Pancreas (tissue), 10 donors: Measurements from ENCODE around the gene RBM38. TPM values are rescaled to one million over a fixed set of nuclear protein-coding genes. Genes with fewer than 3 reads are reported as not detected.

Experiments
- ATAC-seq, 4 donors: fragments of 200-7000 bp; cut with Tn5 transposase; one replicate each; pipeline versions ENCODE4 v1.8.0 to v1.9.1; 2020; ENCODE audit warnings: mild to moderate bottlenecking in 4 of 4, moderate library complexity in 4 of 4
- DNase-seq, 6 donors: peaks; one replicate each; pipeline ENCODE4 v3.0.0-alpha.2; 2020
- FAIRE-seq: peaks from 2 replicates; lab custom pipeline; 2012; peaks lifted over from hg19 to GRCh38; lab: Jason Lieb, UNC
- H3K27ac ChIP-seq, 4 donors: fragments of 200-600 bp; sonication (generic); 1 replicate in 3 of 4; 2 replicates in 1 of 4; pipeline versions ENCODE4 v1.5.0 to v1.8.0; 2020
- H3K27me3 ChIP-seq, 4 donors: fragments of 200-600 bp; one replicate each; pipeline ENCODE4 v1.8.0; 2021
- H3K36me3 ChIP-seq, 3 donors: fragments of 200-600 bp; sonication (generic) in 1 of 3; one replicate each; pipeline versions ENCODE4 v1.5.0 to v1.8.0; 2020 to 2021
- H3K4me1 ChIP-seq, 3 donors: fragments of 200-600 bp; one replicate each; pipeline ENCODE4 v1.8.0; 2021
- H3K4me3 ChIP-seq, 4 donors: fragments of 200-600 bp; sonication (generic) in 2 of 4; one replicate each; pipeline versions ENCODE4 v1.5.0 to v1.8.0; 2020 to 2021
- H3K9me3 ChIP-seq, 4 donors: fragments of 200-600 bp; one replicate each; pipeline ENCODE4 v1.8.0; 2021
- whole genome bisulfite sequencing, 2 donors: extraction: QIAGEN DNeasy Blood & Tissue Kit; methylation state at CpG; one replicate each; pipeline ENCODE4 v1.1.7; 2013; 5-methylcytosine and 5-hydroxymethylcytosine counted together
- intact Hi-C, 3 donors: fragments of 100-400 bp; cut with DNase I; formaldehyde crosslinking; loops; one replicate each; pipeline versions ENCODE4 v1.11.1 to v1.14.2; 2022
- polyA plus RNA-seq, 2 donors: library from polyadenylated mRNA; stranded (reverse); fragments of 200-250 nt; gene quantifications; one replicate each; pipeline ENCODE4 v1.2.3, GENCODE V29; 2013
- total RNA-seq, 6 donors: library from RNA; stranded (reverse); fragmentation: NEBNext Ultra II Directional in 4 of 6; extraction: Animal tissue kit (Norgen Biotek cat#: 25700) in 4 of 6; gene quantifications; one replicate each; pipeline versions ENCODE4 v1.2.1 to v1.2.4, GENCODE V29; 2021 to 2023
- TF ChIP-seq, protein P1 (sequence below), 4 donors: fragments of 200-600 bp; sonication (generic) in 3 of 4; IDR thresholded peaks; one replicate each; pipeline versions ENCODE4 v1.5.0 to v1.8.0; 2021; ENCODE audit warnings: antibody characterized with exemption in 4 of 4
- donor health status: healthy with polysubstance abuse.
- donor health status: DM: no; HTN: no; CAD: no; lungs with moderate emphysema.
- donor health status: DM: no; HTN: no; CAD: no.
- donor health status: control.
- donor health status: control.
- donor health status: Bipolar disorder and iron deficiency.
- donor health status: DM: yes; HTN: yes; CAD: no.
- donor health status: DM: no; HTN: no; CAD: no.
- donor health status: DM: no; HTN: no; CAD: no.
- donor health status: DM: yes; HTN: yes; CAD: no.

RBM38 gene
- total and polyA plus RNA-seq, 8 donors = 3.9 to 13.1 (median 6.2) TPM

DNA sequence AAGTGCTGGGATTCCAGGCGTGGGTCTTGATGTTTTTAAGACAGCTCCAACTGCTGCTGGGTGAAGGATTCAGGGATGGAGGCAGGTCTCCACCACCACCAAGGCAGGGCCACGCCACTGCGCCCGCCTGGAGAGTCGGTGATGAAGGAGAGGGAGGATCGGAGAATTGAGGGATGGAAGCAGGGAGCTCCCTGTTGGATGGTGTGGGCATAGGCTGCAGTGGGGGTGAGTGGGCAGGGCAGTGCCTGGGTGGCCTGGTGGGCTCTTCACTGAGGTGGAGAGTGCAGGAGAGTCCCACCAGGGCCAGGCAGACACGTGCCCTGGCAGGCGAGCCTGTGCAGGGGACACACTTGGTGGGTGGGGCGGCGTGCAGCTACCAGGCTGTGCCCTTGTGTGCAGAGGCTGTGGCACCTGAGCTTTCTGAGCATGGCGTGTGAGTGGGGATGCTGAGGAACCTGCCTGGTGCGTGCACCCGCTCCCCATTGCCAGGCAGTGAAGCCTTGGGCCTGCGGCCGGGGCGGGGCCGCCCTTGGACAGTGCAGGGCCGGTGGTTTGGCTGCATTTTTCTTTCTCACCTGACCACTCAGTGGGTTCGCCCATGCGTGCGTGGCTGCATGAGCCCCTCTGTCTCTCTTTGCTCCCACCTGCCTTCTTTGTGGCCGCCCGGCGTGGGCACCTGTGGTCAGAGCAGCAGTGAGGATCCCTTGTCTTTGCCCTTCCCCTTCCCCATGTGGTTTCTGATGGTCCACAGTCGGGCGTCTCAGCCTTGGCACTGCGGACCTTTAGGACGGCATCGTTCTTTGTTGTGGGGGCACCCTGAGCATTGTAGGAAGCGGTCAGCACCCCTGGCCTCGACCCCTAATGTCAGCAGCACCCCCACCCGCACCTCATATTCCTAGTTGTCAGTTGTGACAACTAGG lies 11.3 kb downstream of the RBM38 start:
- intact Hi-C loops = no loop called here
- Histone ChIP-seq H3K27me3 (no peaks in the 10 kb centered on the region), H3K9me3 (no peaks in the 10 kb centered on the region), H3K36me3 (peaks cover 0 to 6% (median 0%) of the 10 kb centered on the region in 3 donors), H3K4me3 (no peak overlapping the region), H3K27ac (no peak overlapping the region), H3K4me1 (no peaks in the 10 kb centered on the region)
- no peak for ATAC-seq
- DNase-seq = peak in 2 of 6 donors; percentile 17 to 43
- no peak for FAIRE-seq
- 95 to 97% methylated on average over 31 to 32 of the region's 32 CpGs for WGBS, 2 donors
- TF ChIP-seq, protein P1, sequence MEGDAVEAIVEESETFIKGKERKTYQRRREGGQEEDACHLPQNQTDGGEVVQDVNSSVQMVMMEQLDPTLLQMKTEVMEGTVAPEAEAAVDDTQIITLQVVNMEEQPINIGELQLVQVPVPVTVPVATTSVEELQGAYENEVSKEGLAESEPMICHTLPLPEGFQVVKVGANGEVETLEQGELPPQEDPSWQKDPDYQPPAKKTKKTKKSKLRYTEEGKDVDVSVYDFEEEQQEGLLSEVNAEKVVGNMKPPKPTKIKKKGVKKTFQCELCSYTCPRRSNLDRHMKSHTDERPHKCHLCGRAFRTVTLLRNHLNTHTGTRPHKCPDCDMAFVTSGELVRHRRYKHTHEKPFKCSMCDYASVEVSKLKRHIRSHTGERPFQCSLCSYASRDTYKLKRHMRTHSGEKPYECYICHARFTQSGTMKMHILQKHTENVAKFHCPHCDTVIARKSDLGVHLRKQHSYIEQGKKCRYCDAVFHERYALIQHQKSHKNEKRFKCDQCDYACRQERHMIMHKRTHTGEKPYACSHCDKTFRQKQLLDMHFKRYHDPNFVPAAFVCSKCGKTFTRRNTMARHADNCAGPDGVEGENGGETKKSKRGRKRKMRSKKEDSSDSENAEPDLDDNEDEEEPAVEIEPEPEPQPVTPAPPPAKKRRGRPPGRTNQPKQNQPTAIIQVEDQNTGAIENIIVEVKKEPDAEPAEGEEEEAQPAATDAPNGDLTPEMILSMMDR (IDR thresholded peaks at IDR 0.05) = no peak

DNA sequence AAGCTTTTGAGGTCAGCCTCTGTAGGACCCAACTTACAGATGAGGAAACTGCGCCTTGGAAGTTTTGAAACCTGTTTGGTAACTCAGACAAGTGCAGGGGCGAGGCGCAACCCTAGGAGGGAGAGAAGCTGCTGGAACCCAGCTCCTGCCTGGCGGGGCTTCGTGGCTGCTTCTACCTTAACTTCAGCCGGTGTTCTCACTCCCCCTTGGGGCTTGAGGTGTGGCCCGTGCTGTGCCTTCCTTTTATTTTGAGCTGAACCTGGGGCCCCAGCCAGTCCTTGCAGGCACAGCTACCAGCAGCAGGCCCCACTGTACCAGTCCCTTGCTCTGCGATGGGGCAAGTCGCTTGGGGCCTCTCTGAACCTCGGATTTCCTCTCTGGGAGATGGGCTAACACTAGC lies 12.0 kb downstream of the RBM38 start:
- Histone ChIP-seq H3K27ac (no peak overlapping the region), H3K9me3 (no peaks in the 10 kb centered on the region), H3K27me3 (no peaks in the 10 kb centered on the region), H3K4me1 (no peaks in the 10 kb centered on the region), H3K36me3 (peaks cover 0 to 12% (median under 1%) of the 10 kb centered on the region in 3 donors), H3K4me3 (no peak overlapping the region)
- DNase-seq (peak in 1 of 6 donors; percentile 4), FAIRE-seq (no peak), ATAC-seq (no peak)
- WGBS, 2 donors = 92 to 93% methylated on average over 10 of the region's 10 CpGs
- TF ChIP-seq, protein P1 (IDR thresholded peaks at IDR 0.05) = no peak
- intact Hi-C loops = no loop called here

DNA sequence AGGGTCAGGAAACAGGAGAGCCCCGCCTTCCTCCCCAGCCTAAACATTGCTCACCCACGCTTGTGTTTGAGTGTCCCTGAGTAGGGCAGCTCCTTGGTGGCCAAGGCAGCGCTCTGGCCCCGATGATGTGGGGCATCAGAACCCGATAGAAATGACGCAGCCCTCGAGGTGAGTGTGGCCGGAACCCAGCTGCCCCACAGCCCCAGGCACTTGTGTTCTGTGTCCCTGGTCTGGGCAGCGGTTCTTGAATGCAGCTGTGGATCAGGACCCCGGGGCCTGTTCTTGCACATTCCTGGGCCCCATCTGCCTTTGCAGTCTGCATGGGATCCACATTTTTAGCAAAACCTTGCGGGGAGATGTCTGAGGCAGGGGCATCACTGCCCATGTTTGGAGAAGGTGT lies 12.8 kb downstream of the RBM38 start:
- FAIRE-seq = no peak
- H3K27me3 ChIP-seq = no peaks in the 10 kb centered on the region
- WGBS, 2 donors = 94 to 96% methylated on average over 11 of the region's 11 CpGs
- H3K27ac ChIP-seq = no peak overlapping the region
- H3K4me1 ChIP-seq = no peaks in the 10 kb centered on the region
- TF ChIP-seq, protein P1 (IDR thresholded peaks at IDR 0.05) = no peak
- H3K9me3 ChIP-seq = no peaks in the 10 kb centered on the region
- ATAC-seq = no peak
- H3K36me3 ChIP-seq = peaks cover 0 to 18% (median 6%) of the 10 kb centered on the region in 3 donors
- peak in 2 of 6 donors; percentile 6 to 37 for DNase-seq
- intact Hi-C loops = no loop called here
- no peak overlapping the region for H3K4me3 ChIP-seq

DNA sequence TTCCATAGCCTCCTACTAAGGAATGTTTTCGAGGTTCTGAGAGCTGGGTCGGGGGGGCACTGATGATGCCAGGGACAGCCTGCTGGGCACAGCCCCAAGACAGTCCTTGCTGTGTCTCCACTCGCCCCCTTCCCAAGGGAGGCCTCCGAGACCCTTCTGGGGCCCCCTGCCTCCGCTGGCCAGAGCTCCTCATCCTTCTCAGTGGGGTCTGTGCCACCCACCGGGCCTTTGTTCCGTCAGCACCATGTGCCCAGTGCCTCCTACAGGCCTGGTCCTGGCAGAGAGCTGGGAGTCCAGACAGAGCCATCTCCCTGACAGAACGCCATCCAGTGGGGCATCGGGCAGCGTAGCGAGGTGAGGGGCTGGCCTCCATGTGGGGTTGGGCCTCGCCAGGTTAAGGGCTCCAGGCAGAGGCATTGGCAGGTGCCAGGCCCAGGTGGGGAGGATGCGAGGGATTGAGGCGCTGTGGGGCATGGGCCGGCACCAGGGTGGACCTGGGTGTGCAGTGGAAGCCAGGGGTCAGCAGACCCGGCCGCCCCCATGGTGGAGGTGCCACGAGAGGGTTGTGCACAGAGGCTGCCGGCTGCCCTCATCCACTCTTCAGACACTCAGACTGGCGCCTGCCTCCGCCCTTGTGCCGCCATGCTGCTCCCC lies 13.3 kb downstream of the RBM38 start:
- DNase-seq (peak in 2 of 6 donors; percentile 15 to 55), FAIRE-seq (no peak), ATAC-seq (no peak)
- WGBS, 2 donors = 92 to 96% methylated on average over 19 to 22 of the region's 22 CpGs
- TF ChIP-seq, protein P1 (IDR thresholded peaks at IDR 0.05) = no peak
- Histone ChIP-seq H3K9me3 (no peaks in the 10 kb centered on the region), H3K36me3 (peaks cover 0 to 18% (median 6%) of the 10 kb centered on the region in 3 donors), H3K4me1 (no peaks in the 10 kb centered on the region), H3K27me3 (no peaks in the 10 kb centered on the region), H3K4me3 (no peak overlapping the region), H3K27ac (no peak overlapping the region)
- intact Hi-C loops = no loop called here
